ENCODE measurements around the gene TRMT10B.
"Not testable (repeated sequence)": the region's sequence is repeated elsewhere in the genome, so short reads cannot be mapped to it uniquely, and the experiment has no call there.

TRMT10B gene

DNA sequence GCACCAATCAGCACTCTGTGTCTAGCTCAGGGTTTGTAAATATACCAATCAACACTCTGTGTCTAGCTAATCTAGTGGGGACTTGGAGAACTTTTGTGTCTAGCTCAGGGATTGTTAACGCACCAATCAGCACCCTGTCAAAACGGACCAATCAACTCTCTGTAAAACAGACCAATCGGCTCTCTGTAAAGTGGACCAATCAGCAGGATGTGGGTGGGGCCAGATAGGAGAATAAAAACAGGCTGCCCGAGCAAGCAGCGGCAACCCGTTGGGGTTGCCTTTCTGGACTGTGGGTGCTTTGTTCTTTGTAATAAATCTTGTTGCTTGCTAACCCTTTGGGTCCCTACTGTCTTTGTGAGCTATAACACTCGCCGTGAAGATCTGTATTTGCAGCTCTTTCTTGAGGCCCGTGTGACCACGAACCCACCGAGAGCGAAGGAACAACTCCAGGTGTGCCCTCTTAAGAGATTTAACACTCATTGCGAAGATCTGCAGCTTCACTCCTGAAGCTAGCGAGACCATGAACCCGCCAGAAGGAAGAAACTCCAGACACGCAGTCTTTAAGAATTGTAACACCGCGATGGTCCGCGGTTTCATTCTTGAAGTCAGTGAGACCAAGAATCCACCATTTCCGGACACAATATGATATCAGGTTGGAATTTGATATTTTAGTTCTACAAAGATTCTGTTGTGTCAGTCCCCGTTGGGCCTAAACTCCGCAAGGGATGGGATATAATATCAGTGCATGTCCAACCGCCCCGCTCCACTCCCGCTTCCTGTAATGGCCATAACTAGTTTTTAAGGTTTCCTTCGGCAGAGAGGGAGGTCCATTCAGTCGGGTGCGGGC, 740 bp upstream of the TRMT10B start:
- TF ChIP-seq ZFX (IDR thresholded peaks at IDR 0.05; ENCODE audit: borderline replicate concordance), result no peak
- TF ChIP-seq CTCF (IDR thresholded peaks at IDR 0.05), result no peak
- H3K27ac ChIP-seq, result peak overlapping the region; percentile 50

- TF ChIP-seq CTCF (IDR thresholded peaks at IDR 0.05) (no peak), ZFX (IDR thresholded peaks at IDR 0.05; ENCODE audit: borderline replicate concordance) (no peak)
- H3K27ac ChIP-seq, result no peak overlapping the region
These were observed 5.1 kb downstream of the TRMT10B start for GRCh38 chr9:37758747-37759146.

- TF ChIP-seq ZFX (IDR thresholded peaks at IDR 0.05; ENCODE audit: borderline replicate concordance) (no peak), CTCF (IDR thresholded peaks at IDR 0.05) (no peak)
- H3K27ac ChIP-seq, result no peak overlapping the region
These were observed 7.0 kb downstream of the TRMT10B start for GRCh38 chr9:37760416-37761161.

DNA sequence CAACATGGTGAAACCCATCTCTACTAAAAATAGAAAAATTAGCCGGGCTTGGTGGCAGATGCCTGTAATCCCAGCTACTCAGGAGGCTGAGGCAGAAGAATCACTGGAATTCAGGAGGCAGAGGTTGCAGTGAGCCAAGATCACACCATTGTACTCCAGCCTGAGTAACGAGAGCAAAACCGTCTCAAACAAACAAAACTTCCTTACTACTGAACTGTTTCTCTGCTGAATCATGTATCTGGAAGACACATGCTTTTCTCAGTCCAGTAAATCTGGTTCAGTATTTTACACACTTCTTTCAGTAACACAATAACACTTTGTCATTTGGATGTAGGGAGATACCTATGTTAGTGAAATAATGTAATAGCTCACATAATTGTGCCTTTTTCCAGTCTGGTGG, 7.9 kb downstream of the TRMT10B start:
- H3K27ac ChIP-seq, result no peak overlapping the region
- TF ChIP-seq ZFX (IDR thresholded peaks at IDR 0.05; ENCODE audit: borderline replicate concordance) (no peak), CTCF (IDR thresholded peaks at IDR 0.05) (no peak)

GRCh38 chr9:37765263-37765662, 11.7 kb downstream of the TRMT10B start:
- not testable (repeated sequence) for H3K27ac ChIP-seq

DNA sequence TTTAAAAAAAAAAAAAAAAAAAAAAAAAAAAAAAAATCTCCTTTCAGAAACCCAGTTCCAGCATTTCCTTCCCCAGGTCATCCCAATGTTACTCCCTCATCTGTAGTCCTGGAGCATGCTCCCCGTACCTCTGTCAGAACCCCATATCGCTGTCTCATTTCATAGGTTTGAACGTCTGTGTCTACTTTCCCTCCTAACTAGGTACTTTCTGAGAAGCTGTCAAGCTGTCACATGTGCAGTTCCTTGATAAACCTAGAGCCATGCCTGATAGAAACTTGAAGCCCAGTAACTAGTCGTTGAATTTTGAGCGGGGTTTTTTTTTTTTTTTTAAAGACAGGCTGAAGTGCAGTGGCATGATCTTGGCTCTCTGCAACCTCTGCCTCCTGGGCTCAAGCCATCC, 15.7 kb downstream of the TRMT10B start:
- no peak overlapping the region for H3K27ac ChIP-seq
- TF ChIP-seq CTCF (IDR thresholded peaks at IDR 0.05), result no peak
- TF ChIP-seq ZFX (IDR thresholded peaks at IDR 0.05; ENCODE audit: borderline replicate concordance), result no peak

DNA sequence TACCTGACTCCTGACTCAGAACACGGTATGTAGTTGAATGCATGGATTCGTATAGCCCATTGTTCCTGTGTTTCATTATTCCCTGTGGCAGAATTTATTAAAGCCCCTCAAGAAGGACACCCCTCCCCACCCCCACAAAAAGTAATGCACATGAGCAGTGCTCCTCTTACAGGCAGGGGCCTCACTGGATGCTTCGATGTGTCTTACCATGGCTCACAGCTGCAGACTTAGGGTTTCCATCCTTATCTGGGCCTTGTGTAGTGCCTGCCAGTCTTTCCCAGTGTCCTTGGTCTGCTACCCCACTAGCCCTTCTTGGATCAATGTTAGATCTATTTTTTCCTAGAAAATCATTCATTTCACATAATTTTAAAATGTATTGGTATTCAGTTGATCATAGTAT, 16.4 kb downstream of the TRMT10B start:
- H3K27ac ChIP-seq, result no peak overlapping the region
- no peak for TF ChIP-seq CTCF (IDR thresholded peaks at IDR 0.05)
- no peak for TF ChIP-seq ZFX (IDR thresholded peaks at IDR 0.05; ENCODE audit: borderline replicate concordance)

All from 22Rv1 (cell line).